Progenitor cell of endocrine pancreas (in vitro differentiated cells): Measurements from ENCODE around the gene GPR151. TPM values are rescaled to one million over a fixed set of nuclear protein-coding genes. Genes with fewer than 3 reads are reported as not detected.
A peak's percentile ranks its signal among the peaks of the same experiment; 100 is the strongest.

ENCODE experiments used
- DNase-seq: peaks from one replicate; pipeline ENCODE4 v3.0.0; 2021; ENCODE audit warnings: low spot score; ENCODE audit not compliant: unreplicated experiment
- H3K27ac Mint-ChIP-seq: 2 replicates; pipeline ENCODE4 v1.8.0; 2021; ENCODE audit warnings: mild to moderate bottlenecking, moderate library complexity, mixed read lengths
- H3K27me3 Mint-ChIP-seq: 2 replicates; pipeline ENCODE4 v1.8.0; 2021; ENCODE audit warnings: mixed read lengths
- H3K36me3 Mint-ChIP-seq: 2 replicates; pipeline ENCODE4 v1.8.0; 2022; ENCODE audit warnings: mixed read lengths; ENCODE audit not compliant: insufficient read depth
- H3K4me1 Mint-ChIP-seq: 2 replicates; pipeline ENCODE4 v1.8.0; 2021; ENCODE audit warnings: low read depth, mixed read lengths
- H3K4me3 Mint-ChIP-seq: 2 replicates; pipeline ENCODE4 v1.8.0; 2021; ENCODE audit warnings: low read depth, mild to moderate bottlenecking, moderate library complexity, mixed read lengths
- H3K9me3 Mint-ChIP-seq: 2 replicates; pipeline ENCODE4 v1.8.0; 2021; ENCODE audit warnings: low read depth, mixed read lengths
- CTCF ChIP-seq: fragments of 200-600 bp; sonication (generic); IDR thresholded peaks from one replicate; pipeline ENCODE4 v1.5.0; 2021; ENCODE audit warnings: antibody characterized with exemption, mild to moderate bottlenecking; ENCODE audit not compliant: unreplicated experiment
- total RNA-seq: library from RNA; stranded (reverse); gene quantifications from 2 replicates; pipeline ENCODE4 v1.2.1, GENCODE V29; 2021

Gene GPR151
- total RNA-seq, 1 donor from 2014 or later, result not detected

- Mint-ChIP-seq H3K9me3 (no peaks in the 10 kb centered on the region), H3K4me3 (no peak overlapping the region), H3K27me3 (peaks cover 7% of the 10 kb centered on the region), H3K36me3 (no peaks in the 10 kb centered on the region), H3K4me1 (no peaks in the 10 kb centered on the region), H3K27ac (no peak overlapping the region)
- TF ChIP-seq CTCF, result no peak
- DNase-seq, result no peak
Measured at GRCh38 chr5:146553446-146553845, 37.5 kb upstream of the GPR151 start.

GRCh38 chr5:146549615-146550014 lies 33.6 kb upstream of the GPR151 start:
- no peaks in the 10 kb centered on the region for H3K36me3 Mint-ChIP-seq
- no peak for DNase-seq
- no peak overlapping the region for H3K4me3 Mint-ChIP-seq
- no peaks in the 10 kb centered on the region for H3K9me3 Mint-ChIP-seq
- peaks cover 10% of the 10 kb centered on the region for H3K27me3 Mint-ChIP-seq
- TF ChIP-seq CTCF, result no peak
- H3K4me1 Mint-ChIP-seq, result no peaks in the 10 kb centered on the region
- no peak overlapping the region for H3K27ac Mint-ChIP-seq

GRCh38 chr5:146548781-146549449 lies 32.9 kb upstream of the GPR151 start:
- Mint-ChIP-seq H3K27ac (no peak overlapping the region), H3K36me3 (no peaks in the 10 kb centered on the region), H3K4me1 (no peaks in the 10 kb centered on the region), H3K4me3 (no peak overlapping the region), H3K27me3 (peaks cover 10% of the 10 kb centered on the region), H3K9me3 (no peaks in the 10 kb centered on the region)
- DNase-seq, result no peak
- TF ChIP-seq CTCF, result no peak

GRCh38 chr5:146544232-146544631 lies 28.2 kb upstream of the GPR151 start:
- no peaks in the 10 kb centered on the region for H3K36me3 Mint-ChIP-seq
- H3K27ac Mint-ChIP-seq, result no peak overlapping the region
- H3K9me3 Mint-ChIP-seq, result no peaks in the 10 kb centered on the region
- DNase-seq, result no peak
- no peak for TF ChIP-seq CTCF
- no peak overlapping the region for H3K4me3 Mint-ChIP-seq
- H3K27me3 Mint-ChIP-seq, result peaks cover 17% of the 10 kb centered on the region
- peaks cover 2% of the 10 kb centered on the region for H3K4me1 Mint-ChIP-seq

GRCh38 chr5:146541958-146542849 lies 26.2 kb upstream of the GPR151 start:
- H3K27ac Mint-ChIP-seq, result no peak overlapping the region
- TF ChIP-seq CTCF, result peak; percentile 95
- peaks cover 10% of the 10 kb centered on the region for H3K27me3 Mint-ChIP-seq
- DNase-seq, result peak; percentile 72
- peaks cover 2% of the 10 kb centered on the region for H3K4me1 Mint-ChIP-seq
- H3K36me3 Mint-ChIP-seq, result no peaks in the 10 kb centered on the region
- H3K9me3 Mint-ChIP-seq, result no peaks in the 10 kb centered on the region
- H3K4me3 Mint-ChIP-seq, result no peak overlapping the region
